GM12874 (cell line): ENCODE data around the gene AKAP13.

Source experiments
- TF ChIP-seq, protein P1 (sequence below): IDR thresholded peaks from 2 replicates; pipeline ENCODE4 v1.5.1; 2011; ENCODE audit warnings: low read depth, mild to moderate bottlenecking, control low read depth, low read length, moderate library complexity; ENCODE audit not compliant: insufficient read depth

AKAP13 gene

GRCh38 chr15:85615930-85616329 is 235.5 kb downstream of the AKAP13 start:
- TF ChIP-seq, protein P1, sequence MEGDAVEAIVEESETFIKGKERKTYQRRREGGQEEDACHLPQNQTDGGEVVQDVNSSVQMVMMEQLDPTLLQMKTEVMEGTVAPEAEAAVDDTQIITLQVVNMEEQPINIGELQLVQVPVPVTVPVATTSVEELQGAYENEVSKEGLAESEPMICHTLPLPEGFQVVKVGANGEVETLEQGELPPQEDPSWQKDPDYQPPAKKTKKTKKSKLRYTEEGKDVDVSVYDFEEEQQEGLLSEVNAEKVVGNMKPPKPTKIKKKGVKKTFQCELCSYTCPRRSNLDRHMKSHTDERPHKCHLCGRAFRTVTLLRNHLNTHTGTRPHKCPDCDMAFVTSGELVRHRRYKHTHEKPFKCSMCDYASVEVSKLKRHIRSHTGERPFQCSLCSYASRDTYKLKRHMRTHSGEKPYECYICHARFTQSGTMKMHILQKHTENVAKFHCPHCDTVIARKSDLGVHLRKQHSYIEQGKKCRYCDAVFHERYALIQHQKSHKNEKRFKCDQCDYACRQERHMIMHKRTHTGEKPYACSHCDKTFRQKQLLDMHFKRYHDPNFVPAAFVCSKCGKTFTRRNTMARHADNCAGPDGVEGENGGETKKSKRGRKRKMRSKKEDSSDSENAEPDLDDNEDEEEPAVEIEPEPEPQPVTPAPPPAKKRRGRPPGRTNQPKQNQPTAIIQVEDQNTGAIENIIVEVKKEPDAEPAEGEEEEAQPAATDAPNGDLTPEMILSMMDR, result peak; percentile 68

DNA sequence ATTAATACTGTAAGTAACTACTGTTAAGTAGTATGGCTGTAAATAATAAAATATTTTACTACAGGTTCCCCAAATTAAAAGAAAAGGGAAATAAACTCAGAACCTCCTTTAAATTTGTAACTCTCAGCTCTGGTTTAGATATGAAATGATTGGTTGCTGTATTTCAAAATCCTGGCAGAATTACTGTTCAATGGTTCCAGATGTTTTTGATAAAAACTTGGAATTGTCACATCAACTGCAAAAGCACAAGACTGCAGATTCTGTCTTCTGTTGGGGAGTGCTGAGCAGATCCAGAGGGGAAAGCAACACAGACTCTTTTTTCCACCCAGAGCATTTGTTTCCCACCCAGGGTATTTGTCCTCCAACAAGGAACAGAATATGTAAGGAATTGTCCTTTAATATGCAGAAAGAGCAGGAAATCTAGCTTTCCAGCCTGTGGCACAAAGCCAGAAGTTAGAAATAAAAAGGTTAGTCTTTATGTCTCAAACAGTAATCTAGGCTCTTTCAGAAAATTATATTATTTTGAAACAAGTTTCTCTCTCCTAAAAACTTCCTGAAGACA is 236.2 kb downstream of the AKAP13 start:
- TF ChIP-seq, protein P1, result no peak

DNA sequence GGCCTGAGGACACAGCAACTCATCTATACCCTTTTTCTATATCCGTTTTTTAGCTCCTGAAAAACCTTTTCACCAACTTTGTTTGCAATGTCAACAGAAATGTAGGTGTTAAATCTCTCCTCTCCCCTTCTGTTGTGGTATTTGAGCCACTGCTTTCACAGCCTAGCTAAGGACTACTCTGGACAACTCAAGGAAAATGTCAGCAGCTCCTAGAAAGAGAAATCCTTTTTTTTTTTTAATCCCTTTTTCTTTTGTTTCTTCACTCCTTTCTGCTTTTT is 237.8 kb downstream of the AKAP13 start:
- TF ChIP-seq, protein P1, result no peak

- TF ChIP-seq, protein P1, result no peak
These were observed 238.6 kb downstream of the AKAP13 start for GRCh38 chr15:85618956-85619491.

- TF ChIP-seq, protein P1, result no peak
These were observed 239.7 kb downstream of the AKAP13 start for GRCh38 chr15:85619992-85620689.

GRCh38 chr15:85620690-85621049 is 240.3 kb downstream of the AKAP13 start:
- TF ChIP-seq, protein P1, result no peak

GRCh38 chr15:85621094-85621493 is 240.7 kb downstream of the AKAP13 start:
- TF ChIP-seq, protein P1, result no peak
